Brain microvascular endothelial cell (primary cell): ENCODE results near the gene KHDRBS2.

Source experiments
- DNase-seq: peaks from one replicate; pipeline ENCODE4 v3.0.0-alpha.2; 2020
- H3K27ac ChIP-seq: fragments of 250-450 bp; sonication (Bioruptor Pico); 2 replicates; pipeline ENCODE4 v1.5.1; 2020; ENCODE audit warnings: mild to moderate bottlenecking, moderate library complexity
- H3K27me3 ChIP-seq: fragments of 250-450 bp; sonication (Bioruptor Pico); replicated peaks from 2 replicates; pipeline ENCODE4 v1.5.1; 2020; ENCODE audit warnings: mild to moderate bottlenecking
- H3K36me3 ChIP-seq: fragments of 250-450 bp; sonication (Bioruptor Pico); replicated peaks from 2 replicates; pipeline ENCODE4 v1.5.1; 2020; ENCODE audit warnings: mild to moderate bottlenecking
- H3K4me3 ChIP-seq: 2 replicates; pipeline ENCODE4 v1.5.1; 2011; ENCODE audit warnings: low read depth, mild to moderate bottlenecking, control low read depth, low read length, moderate library complexity
- in situ Hi-C: cut with HindIII; loops from 2 replicates; pipeline ENCODE4 v1.10.0; 2017; ENCODE audit warnings: low sequenced_read_pairs, low pct_ligation_motif_present
- TF ChIP-seq, protein P1 (sequence below): IDR thresholded peaks from 2 replicates; pipeline ENCODE4 v1.5.1; 2011; ENCODE audit warnings: low read depth, mild to moderate bottlenecking, moderate library complexity, low read length, control low read depth, inconsistent platforms; ENCODE audit errors: missing control alignments

KHDRBS2 gene

DNA sequence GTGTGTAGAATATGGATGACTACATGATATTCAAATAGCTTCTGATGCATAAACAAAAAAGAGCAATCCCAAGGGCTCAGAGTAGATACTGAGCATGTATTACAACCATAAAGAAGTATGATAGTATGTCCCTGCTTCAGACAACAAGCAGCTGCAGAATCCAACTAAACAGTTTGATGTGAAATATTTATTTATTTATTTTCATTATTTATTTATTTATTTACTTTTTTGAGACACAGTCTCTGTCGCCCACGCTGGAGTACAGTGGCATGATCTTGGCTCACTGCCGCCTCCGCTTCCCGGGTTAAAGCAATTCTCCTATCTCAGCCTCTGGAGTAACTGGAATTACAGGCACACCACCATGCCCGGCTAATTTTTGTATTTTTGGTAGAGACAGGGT is 384.3 kb downstream of the KHDRBS2 start:
- H3K4me3 ChIP-seq: no peak overlapping the region
- in situ Hi-C loops: no loop called here
- TF ChIP-seq, protein P1, sequence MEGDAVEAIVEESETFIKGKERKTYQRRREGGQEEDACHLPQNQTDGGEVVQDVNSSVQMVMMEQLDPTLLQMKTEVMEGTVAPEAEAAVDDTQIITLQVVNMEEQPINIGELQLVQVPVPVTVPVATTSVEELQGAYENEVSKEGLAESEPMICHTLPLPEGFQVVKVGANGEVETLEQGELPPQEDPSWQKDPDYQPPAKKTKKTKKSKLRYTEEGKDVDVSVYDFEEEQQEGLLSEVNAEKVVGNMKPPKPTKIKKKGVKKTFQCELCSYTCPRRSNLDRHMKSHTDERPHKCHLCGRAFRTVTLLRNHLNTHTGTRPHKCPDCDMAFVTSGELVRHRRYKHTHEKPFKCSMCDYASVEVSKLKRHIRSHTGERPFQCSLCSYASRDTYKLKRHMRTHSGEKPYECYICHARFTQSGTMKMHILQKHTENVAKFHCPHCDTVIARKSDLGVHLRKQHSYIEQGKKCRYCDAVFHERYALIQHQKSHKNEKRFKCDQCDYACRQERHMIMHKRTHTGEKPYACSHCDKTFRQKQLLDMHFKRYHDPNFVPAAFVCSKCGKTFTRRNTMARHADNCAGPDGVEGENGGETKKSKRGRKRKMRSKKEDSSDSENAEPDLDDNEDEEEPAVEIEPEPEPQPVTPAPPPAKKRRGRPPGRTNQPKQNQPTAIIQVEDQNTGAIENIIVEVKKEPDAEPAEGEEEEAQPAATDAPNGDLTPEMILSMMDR: no peak
- no peaks in the 10 kb centered on the region for H3K27me3 ChIP-seq
- DNase-seq: no peak
- no peak overlapping the region for H3K27ac ChIP-seq
- no peaks in the 10 kb centered on the region for H3K36me3 ChIP-seq

DNA sequence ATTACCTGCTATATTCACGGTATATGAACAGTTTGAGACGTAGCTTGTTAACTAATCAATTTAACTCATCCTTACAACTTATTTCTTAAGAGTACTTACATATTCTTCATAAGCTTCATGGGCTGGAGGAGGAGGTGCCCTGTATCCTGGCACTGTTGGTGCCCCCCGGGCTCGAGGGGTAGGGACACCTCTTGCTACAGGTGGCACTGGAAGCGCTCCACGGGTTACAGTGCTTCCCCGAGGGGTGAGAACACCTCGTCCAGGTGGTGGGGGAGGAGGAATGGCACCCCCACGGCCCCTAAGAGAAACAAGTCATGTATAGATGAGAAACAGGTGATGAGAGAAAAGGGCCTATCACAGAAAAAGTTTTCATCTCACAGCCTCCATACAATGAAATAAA is 391.5 kb downstream of the KHDRBS2 start:
- H3K4me3 ChIP-seq: no peak overlapping the region
- TF ChIP-seq, protein P1: no peak
- no peak for DNase-seq
- H3K27me3 ChIP-seq: no peaks in the 10 kb centered on the region
- in situ Hi-C loops: no loop called here
- H3K36me3 ChIP-seq: no peaks in the 10 kb centered on the region
- no peak overlapping the region for H3K27ac ChIP-seq

- H3K27me3 ChIP-seq: no peaks in the 10 kb centered on the region
- no peaks in the 10 kb centered on the region for H3K36me3 ChIP-seq
- H3K4me3 ChIP-seq: no peak overlapping the region
- TF ChIP-seq, protein P1: no peak
- in situ Hi-C loops: no loop called here
- no peak overlapping the region for H3K27ac ChIP-seq
- no peak for DNase-seq
Observed at GRCh38 chr6:61887423-61887822, 398.6 kb downstream of the KHDRBS2 start.

- in situ Hi-C loops: no loop called here
- TF ChIP-seq, protein P1: no peak
- no peak for DNase-seq
- H3K36me3 ChIP-seq: no peaks in the 10 kb centered on the region
- H3K27me3 ChIP-seq: no peaks in the 10 kb centered on the region
- no peak overlapping the region for H3K4me3 ChIP-seq
- no peak overlapping the region for H3K27ac ChIP-seq
Observed at GRCh38 chr6:61886608-61887259, 399.3 kb downstream of the KHDRBS2 start.

DNA sequence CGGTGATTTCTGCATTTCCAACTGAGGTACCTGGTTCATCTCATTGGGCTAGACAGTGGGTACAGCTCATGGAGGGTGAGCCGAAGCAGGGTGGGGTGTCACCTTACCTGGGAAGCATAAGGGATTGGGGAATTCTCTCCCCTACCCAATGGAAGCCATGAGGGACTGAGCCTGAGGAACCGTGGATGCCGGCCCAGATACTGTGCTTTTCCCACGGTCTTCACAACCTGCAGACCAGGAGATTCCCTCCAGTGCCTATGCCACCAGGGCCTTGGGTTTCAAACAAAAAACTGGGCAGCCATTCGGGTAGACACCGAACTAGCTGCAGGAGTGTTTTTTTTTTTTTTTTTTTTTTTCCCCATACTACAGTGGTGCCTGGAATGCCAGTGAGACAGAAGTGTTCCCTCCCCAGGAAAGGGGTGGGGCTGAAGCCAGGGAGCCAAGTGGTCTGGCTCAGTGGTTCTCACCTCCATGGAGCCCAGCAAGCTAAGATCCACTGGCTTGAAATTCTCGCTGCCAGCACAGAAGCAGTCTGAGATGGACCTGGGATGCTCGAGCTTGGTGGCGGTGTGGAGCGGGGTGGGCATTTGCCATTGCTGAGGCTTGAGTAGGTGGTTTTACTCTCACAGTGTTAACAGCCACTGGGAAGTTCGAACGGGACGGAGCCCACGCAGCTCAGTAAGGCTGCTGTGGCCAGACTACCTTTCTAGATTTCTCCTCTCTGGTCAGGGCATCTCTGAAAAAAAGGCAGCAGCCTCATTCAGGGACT is 416.2 kb downstream of the KHDRBS2 start:
- DNase-seq: no peak
- no peak overlapping the region for H3K27ac ChIP-seq

More for the DNA sequence above, 416.2 kb downstream of the KHDRBS2 start:
- Histone ChIP-seq H3K4me3 (no peak overlapping the region), H3K36me3 (no peaks in the 10 kb centered on the region), H3K27me3 (no peaks in the 10 kb centered on the region)
- in situ Hi-C loops: no loop called here
- TF ChIP-seq, protein P1: no peak
